Heart right ventricle (tissue), 16 donors: ENCODE measurements around the gene TMEM86B. TPM values are rescaled to one million over a fixed set of nuclear protein-coding genes. Genes with fewer than 3 reads are reported as not detected.
A peak's percentile ranks its signal among the peaks of the same experiment; 100 is the strongest.

Source experiments
- ATAC-seq, 8 donors: fragments of 200-7000 bp; cut with Tn5 transposase; one replicate each; pipeline ENCODE4 v1.9.1; 2020; ENCODE audit warnings: mild to moderate bottlenecking in 8 of 8, moderate library complexity in 8 of 8, moderate number of reproducible peaks in 1 of 8
- DNase-seq, 2 donors: peaks; one replicate each; pipeline ENCODE4 v3.0.0-alpha.2; 2020
- H3K27ac ChIP-seq, 10 donors: fragments of 200-600 bp; sonication (generic) in 2 of 10; one replicate each; pipeline versions ENCODE4 v1.5.0 to v1.8.0; 2020 to 2022; ENCODE audit warnings: mild to moderate bottlenecking in 3 of 10
- H3K27me3 ChIP-seq, 7 donors: fragments of 200-600 bp; one replicate each; pipeline ENCODE4 v1.8.0; 2021 to 2022; ENCODE audit warnings: mild to moderate bottlenecking in 2 of 7
- H3K36me3 ChIP-seq, 9 donors: fragments of 200-600 bp; sonication (generic) in 1 of 9; one replicate each; pipeline versions ENCODE4 v1.5.0 to v1.8.0; 2020 to 2022; ENCODE audit warnings: mild to moderate bottlenecking in 2 of 9
- H3K4me1 ChIP-seq, 9 donors: fragments of 200-600 bp; sonication (generic) in 1 of 9; one replicate each; pipeline versions ENCODE4 v1.5.0 to v1.8.0; 2020 to 2022; ENCODE audit warnings: mild to moderate bottlenecking in 4 of 9
- H3K4me3 ChIP-seq, 10 donors: fragments of 200-600 bp; sonication (generic) in 2 of 10; one replicate each; pipeline versions ENCODE4 v1.5.0 to v1.8.0; 2020 to 2022; ENCODE audit warnings: mild to moderate bottlenecking in 7 of 10, moderate library complexity in 2 of 10
- H3K9me3 ChIP-seq, 11 donors: fragments of 200-600 bp in 10 of 11; sonication (generic) in 2 of 11; one replicate each; pipeline versions ENCODE4 v1.5.0 to v1.8.0; 2013 to 2022; ENCODE audit warnings: mild to moderate bottlenecking in 2 of 11, control low read depth in 1 of 11, moderate library complexity in 1 of 11
- CTCF ChIP-seq, 9 donors: fragments of 200-600 bp; sonication (generic) in 2 of 9; IDR thresholded peaks; one replicate each; pipeline versions ENCODE4 v1.5.0 to v1.8.0; 2021 to 2022; ENCODE audit warnings: antibody characterized with exemption in 9 of 9, mild to moderate bottlenecking in 5 of 9, moderate library complexity in 1 of 9
- WGBS, 2 donors: extraction: QIAGEN DNeasy Blood & Tissue Kit; methylation state at CpG; one replicate each; pipeline ENCODE4 v1.1.7; 2013; ENCODE audit warnings: inconsistent platforms in 1 of 2; 5-methylcytosine and 5-hydroxymethylcytosine counted together
- intact Hi-C, 10 donors: fragments of 100-400 bp; cut with DNase I; formaldehyde crosslinking; loops; one replicate each; pipeline versions ENCODE4 v1.11.1 to v1.14.2; 2022
- polyA plus RNA-seq, 2 donors: library from polyadenylated mRNA; stranded (reverse); fragments of 200-250 nt; gene quantifications; one replicate each; pipeline ENCODE4 v1.2.3, GENCODE V29; 2013
- total RNA-seq, 10 donors: library from RNA; stranded (reverse); fragmentation: NEBNext Ultra II Directional in 3 of 10; extraction: Animal tissue kit (Norgen Biotek cat#: 25700) in 3 of 10; gene quantifications; one replicate each; pipeline versions ENCODE4 v1.2.1 to v1.2.4, GENCODE V29; 2021 to 2023
- donor health status: Arrhythmogenic right ventricular cardiomyopathy.
- donor health status: ischemic (EF 13 %, LVEDD 7.1; RV severe dilation, severe dysfunction).
- donor health status: healthy with polysubstance abuse.
- donor health status: DM: no; HTN: yes; CAD: no.
- donor health status: DM: no; HTN: no; CAD: no.
- donor health status: ischemic (EF 25% LVEDD 6.9; RV normal size, moderate dysfunction).
- donor health status: ischemic (EF 25% LVEDD 5.7; RV mildly dilated, moderate dysfunction).
- donor health status: healthy.
- donor health status: DM: yes; HTN: yes; CAD: no.
- donor health status: Ischemic cardiomyopathy.
- donor health status: ischemic (EF 35%, LVEDD 5.7; RV mildly dilated, moderate dysfunction).
- donor health status: nonischemic (EF 11% LVEDD 7.7; RV severe dilation, severe dysfunction).
- donor health status: DM: yes; HTN: yes; CAD: no.
- donor health status: PGD.
- donor health status: ischemic (EF 29% LVEDD 5.4; RV normal size, mild dysfunction).
- donor health status: nonischemic (EF 23%, LVEDD 6.1; RV moderate dilation, normal function).

The TMEM86B gene
- total and polyA plus RNA-seq, 12 donors: 0.77 to 5.9 (median 2.0) TPM

GRCh38 chr19:55257461-55258420 is 29.2 kb upstream of the TMEM86B start:
- H3K27ac ChIP-seq: peak overlapping the region in 9 of 10 donors; percentile 78 to 98 (median 93)
- intact Hi-C loops: loop anchor here in 3 of 10 donors (2.0 to 5.0 kb wide), 3 partner anchors 40 to 150 kb away; partner anchors contain the start of gene UBE2S (in 1 of the 3)
- no peak for TF ChIP-seq CTCF (IDR thresholded peaks at IDR 0.05)
- no peak for DNase-seq
- peak overlapping the region; percentile 67 to 99 (median 94) for H3K4me3 ChIP-seq
- WGBS, 2 donors: 2 to 3% methylated on average over 51 of the region's 51 CpGs
- H3K36me3 ChIP-seq: peaks cover 0 to 13% (median 0%) of the 10 kb centered on the region in 9 donors
- H3K27me3 ChIP-seq: no peaks in the 10 kb centered on the region
- no peaks in the 10 kb centered on the region for H3K9me3 ChIP-seq
- ATAC-seq: no peak
- H3K4me1 ChIP-seq: peaks cover 11 to 63% (median 51%) of the 10 kb centered on the region in 9 donors

GRCh38 chr19:55256562-55257460 is 28.2 kb upstream of the TMEM86B start:
- 48 to 56% methylated on average over 22 of the region's 22 CpGs for WGBS, 2 donors
- DNase-seq (no peak), ATAC-seq (no peak)
- no peak for TF ChIP-seq CTCF (IDR thresholded peaks at IDR 0.05)
- Histone ChIP-seq H3K4me1 (peaks cover 13 to 73% (median 60%) of the 10 kb centered on the region in 9 donors), H3K27me3 (no peaks in the 10 kb centered on the region), H3K36me3 (peaks cover 0 to 7% (median 0%) of the 10 kb centered on the region in 9 donors), H3K4me3 (peak overlapping the region in 9 of 10 donors; percentile 68 to 99 (median 95)), H3K27ac (peak overlapping the region in 6 of 10 donors; percentile 88 to 98 (median 94)), H3K9me3 (no peaks in the 10 kb centered on the region)
- intact Hi-C loops: loop anchor here in 3 of 10 donors (2.0 to 5.0 kb wide), 3 partner anchors 40 to 150 kb away; partner anchors contain the start of gene UBE2S (in 1 of the 3)

- DNase-seq (no peak), ATAC-seq (no peak)
- TF ChIP-seq CTCF (IDR thresholded peaks at IDR 0.05): no peak
- intact Hi-C loops: loop anchor here in 3 of 10 donors (2.0 to 5.0 kb wide), 3 partner anchors 39 to 151 kb away; partner anchors contain the start of gene UBE2S (in 1 of the 3)
- Histone ChIP-seq H3K27me3 (no peaks in the 10 kb centered on the region), H3K4me1 (peaks cover 14 to 82% (median 67%) of the 10 kb centered on the region in 9 donors), H3K36me3 (peaks cover 0 to 12% (median 0%) of the 10 kb centered on the region in 9 donors), H3K9me3 (no peaks in the 10 kb centered on the region), H3K4me3 (peak overlapping the region in 4 of 10 donors; percentile 9 to 95 (median 58)), H3K27ac (peak overlapping the region in 3 of 10 donors; percentile 30 to 98 (median 71))
- 61 to 69% methylated on average over 17 of the region's 17 CpGs for WGBS, 2 donors
These were observed 27.3 kb upstream of the TMEM86B start for GRCh38 chr19:55255618-55256423.
